HG03520 (cell line): ENCODE measurements around the gene TMTC2.

ENCODE experiments used
- ATAC-seq: cut with Tn5 transposase; IDR thresholded peaks from one replicate; pipeline ENCODE4 v1.9.1; 2021; ENCODE audit warnings: mild to moderate bottlenecking, moderate library complexity; ENCODE audit not compliant: unreplicated experiment

Gene TMTC2

DNA sequence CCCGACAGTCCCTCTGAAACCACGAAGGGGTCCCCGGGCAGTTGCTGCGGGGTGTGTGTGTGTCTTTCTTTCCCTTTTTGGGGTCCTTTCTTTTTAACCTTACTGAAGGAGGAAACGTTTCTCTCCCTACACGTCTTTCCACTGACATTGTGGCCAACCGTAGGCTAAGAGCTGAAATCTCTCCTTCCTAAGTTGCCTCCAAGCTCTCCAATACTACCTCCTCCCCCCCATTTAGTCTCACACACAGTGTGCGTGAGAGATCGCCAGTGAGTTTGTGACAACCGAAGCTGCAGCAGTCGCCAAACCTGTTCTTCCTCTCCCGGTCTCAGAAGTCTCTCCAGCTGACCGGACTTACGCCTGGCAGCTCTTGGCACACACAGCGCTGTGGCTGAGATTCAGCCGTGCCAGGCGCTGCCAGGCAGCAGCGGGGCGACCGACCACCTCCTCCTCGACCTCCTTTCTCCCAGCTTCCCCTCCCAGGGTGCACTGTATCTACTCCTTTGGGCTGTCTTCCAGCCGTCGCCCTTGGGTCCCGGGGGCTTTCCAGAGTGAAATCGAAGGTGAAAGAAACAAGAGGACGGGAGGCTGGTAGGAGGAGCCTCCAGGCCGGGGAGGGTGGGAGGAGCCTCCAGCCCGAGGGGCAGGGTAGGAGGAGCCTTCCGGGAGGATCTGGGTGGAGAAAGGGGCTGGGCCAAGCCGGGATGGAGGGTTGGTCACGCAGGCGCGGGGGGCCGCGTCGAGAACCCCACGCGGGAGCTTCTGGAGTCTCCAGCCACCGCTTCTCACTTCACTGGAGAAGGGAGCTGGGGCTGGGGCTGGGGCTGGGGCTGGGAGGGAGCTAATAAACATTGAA is at the start of gene TMTC2:
Gene TMTC2 (plus strand): TSS at position 739 of the 853 bp plus-strand sequence.
- ATAC-seq, result peak; percentile 83

DNA sequence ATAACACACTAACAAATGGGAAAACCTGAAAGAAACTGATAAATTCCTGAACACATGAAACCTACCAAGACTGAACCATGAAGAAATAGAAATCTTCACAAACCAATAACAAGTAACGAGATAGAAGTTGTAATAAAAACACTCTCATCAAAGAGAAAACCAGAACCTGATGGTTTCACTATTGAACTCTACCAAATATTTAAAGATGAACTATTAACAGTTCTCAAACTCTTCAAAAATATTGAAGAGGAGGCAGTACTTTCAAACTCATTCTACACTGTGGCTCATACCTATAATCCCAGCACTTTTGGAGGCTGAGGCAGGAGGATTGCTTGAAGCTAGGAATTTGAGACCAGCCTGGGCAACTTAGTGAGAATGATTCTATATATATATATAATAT is 48.4 kb upstream of the TMTC2 start:
- peak; percentile 55 for ATAC-seq

DNA sequence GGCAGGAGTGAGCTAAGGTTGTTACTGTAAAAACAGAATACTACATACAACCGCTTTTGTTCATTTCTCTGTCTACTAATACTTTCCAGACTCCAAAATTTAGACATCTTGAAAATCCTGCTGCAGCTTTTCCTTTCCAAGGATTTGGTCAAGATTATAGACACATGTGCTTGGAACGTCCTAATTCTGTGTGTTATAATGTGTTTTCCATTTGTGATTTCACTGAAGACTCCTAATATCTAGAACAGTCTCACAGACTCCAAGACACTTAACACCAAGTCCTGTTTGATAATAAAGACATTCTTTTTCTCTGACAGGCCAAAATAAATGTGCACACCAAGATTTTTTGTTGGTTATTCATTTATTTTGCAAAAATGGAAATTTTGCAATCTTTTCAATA is 41.8 kb upstream of the TMTC2 start:
- no peak for ATAC-seq

DNA sequence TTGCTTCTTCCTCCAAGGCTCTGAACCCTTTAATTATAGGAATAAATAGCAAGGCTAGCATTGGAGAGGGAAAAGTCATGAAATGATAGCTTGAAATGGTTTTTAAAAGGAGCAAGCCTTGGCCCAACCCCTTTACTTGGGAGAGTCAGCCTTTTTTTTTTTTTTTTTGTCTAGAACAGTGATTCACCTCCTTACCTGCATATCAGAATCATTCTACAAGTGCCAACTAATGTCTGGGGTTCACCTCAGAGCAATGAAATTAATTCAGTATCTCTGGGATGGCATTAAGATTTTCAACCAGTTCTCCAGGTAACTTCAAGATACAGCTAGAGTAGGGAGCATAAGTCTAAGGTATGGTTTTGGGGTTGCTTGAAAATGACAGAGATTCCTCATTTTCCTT is 41.3 kb upstream of the TMTC2 start:
- no peak for ATAC-seq

DNA sequence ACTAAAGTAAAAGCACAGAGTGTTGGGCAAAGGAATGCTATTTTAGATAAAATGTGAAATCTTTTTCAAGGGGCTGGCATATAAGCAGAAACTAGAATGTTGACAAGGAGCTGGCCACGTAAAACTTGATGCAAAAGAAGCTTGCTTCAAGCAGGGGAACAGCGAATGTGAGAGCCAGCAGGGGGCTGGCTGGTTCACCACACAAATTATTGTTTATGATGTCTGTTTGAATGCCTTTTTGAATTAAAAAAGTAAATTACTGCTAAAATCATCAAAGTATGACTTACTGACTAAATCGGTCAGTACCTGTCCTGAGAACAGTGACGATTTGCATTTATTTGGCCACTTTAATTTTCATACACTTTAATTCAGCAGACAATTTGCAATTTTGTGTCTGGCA is 38.9 kb upstream of the TMTC2 start:
- ATAC-seq, result no peak

DNA sequence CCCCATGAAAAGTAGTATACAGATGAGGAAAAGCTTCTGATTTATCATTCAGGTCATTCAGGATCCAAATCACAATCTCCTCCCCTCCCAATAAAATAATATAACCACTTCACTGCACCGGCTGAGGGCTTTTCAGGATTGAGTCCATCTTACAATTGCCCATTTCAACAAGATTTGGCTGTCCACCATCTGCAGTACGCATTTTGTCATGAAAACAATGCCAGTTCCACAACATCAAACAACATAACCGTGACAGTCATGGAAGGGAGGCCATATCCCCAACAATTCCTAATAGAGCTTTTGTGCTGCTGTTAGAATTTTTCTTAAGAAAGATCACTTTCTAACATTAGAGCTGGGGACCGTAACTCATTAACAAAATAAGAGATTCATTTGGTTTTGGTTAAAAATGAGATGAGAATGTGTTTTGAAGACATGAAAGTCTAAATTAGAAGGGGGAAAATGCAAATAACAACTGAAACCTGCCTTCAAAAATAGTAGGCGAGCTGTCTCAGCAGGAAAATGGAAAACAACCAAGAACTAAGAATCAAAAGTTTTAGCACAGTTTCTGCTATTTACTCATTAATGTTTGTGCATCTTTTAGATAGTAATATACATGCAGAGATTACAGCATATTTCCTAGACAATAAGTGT is 38.3 kb upstream of the TMTC2 start:
- ATAC-seq, result no peak

DNA sequence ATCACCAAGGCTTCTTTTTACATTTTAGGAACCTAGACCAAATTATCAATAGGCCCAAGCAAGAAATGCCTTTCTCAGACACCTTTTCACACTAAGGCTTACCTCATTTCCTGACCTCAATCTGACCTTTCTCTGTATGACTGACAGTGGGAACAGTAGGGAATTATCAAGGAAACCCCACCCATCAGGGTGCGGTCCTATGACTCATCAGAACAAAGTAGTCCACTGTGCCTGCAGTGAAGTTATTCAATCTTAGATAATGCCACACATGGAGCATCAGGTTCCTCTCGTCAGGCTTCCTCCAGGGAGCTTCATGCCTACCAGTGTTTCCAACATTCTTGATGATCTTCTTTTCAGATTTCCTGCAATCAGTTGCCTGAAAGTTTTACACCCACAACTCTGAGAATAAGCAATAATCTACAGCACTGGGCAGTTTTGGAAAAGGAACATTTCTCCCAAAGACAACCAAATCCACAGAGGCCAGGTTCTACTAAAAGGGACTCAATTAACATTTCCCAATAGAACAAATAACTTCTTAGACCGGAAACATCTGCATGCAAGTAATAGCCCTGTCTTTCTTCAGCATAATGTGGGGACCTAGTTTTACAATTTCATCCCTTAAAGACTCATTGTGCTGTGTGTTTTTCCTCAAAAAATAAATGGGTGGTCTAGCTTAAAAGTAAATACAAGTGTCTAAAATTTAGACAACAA is 35.9 kb upstream of the TMTC2 start:
- ATAC-seq, result peak; percentile 84

DNA sequence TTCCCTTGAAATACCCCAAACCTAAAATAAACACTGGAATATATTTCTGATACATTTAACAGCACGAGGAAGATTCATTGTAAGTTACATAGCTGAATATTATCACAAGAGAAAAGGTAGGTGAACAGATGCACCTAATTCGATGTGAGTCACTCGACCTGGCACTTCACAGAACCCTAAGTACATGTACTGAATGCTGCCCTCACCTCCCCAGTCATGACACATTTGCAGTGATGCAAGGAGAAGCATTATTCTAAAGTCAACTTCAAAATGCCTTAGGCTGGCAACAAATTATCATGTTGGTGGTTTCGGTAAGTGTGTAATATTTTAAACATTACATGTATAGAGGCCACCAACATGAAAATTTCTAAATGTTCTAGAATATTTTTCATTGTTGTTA is 35.2 kb upstream of the TMTC2 start:
- ATAC-seq, result no peak

DNA sequence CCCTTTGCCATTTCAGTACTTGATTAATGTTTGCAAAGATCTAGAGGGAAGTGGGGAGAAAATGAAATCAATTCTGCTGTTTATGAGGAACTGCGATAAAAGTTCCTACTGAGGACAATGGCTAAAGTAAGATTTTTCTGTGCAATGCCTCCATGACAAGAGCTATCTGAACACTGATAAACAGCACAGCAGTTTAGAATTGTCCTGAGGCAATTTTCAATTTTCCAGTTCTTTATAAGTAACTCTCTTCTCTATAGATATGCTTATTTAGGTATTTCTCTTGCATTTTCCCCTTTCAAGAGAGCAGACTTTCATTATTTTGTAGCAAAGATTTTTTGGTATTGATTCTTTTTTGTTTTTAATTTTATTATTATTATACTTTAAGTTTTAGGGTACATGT is 34.6 kb upstream of the TMTC2 start:
- no peak for ATAC-seq

DNA sequence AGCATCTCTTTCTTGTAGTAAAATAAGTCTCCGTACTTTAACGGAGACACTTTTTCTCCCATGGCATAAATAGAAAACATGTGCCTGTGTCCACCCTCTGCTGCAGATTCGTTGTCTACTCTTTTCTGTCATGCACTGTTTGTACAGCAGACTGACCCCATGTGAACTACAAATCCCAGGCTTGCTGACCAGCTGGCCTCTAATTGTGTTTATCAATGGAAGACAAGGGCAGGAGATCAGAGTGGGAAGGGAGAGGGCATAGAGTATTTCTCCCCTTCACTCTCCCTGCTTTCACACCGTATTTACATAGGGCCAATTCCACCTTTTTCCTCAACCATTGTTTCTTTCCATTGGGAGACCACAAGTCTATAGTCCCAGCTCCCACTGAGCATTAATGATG is 31.0 kb upstream of the TMTC2 start:
- no peak for ATAC-seq

DNA sequence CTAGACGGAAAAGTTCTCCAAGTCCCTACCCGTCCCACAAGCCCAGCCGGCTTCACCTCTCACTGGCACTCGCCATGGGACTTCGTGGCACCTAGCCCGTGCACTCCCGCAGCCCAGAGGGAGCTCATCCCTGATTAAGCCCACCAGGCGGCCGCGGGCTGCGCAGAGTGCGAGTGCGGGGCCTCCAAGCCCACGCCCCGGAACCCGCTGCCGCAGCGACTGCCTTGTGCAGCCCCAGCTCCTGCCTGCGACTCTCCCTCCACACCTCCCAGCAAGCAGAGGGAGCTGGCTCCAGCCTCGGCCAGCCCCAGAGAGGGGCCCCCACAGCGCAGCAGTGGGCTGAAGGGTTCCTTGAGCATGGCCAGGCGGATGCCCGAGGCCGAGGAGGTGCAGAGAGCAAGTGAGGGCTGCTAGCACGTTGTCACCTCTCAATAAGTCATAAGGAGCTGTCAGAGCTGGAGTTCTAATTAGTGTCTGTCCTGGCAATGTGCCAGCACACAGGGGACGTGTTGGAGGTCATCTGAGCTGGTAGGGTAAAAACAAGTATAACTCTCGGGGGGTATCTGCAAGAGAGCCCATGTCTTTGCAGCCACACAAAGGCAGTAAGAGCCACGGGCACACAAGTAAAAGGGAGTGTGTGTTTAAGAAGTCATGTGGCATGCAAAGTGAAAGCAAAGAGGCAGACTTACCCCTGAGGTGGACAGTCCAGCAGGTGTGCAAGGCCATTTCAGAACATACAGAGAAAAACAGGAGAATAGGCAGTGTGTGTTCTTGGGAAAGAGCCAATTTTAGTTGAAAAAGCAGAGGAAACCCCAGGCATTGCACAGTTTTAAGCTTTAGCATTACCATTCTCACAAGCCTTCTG is 27.1 kb upstream of the TMTC2 start:
- ATAC-seq, result no peak

DNA sequence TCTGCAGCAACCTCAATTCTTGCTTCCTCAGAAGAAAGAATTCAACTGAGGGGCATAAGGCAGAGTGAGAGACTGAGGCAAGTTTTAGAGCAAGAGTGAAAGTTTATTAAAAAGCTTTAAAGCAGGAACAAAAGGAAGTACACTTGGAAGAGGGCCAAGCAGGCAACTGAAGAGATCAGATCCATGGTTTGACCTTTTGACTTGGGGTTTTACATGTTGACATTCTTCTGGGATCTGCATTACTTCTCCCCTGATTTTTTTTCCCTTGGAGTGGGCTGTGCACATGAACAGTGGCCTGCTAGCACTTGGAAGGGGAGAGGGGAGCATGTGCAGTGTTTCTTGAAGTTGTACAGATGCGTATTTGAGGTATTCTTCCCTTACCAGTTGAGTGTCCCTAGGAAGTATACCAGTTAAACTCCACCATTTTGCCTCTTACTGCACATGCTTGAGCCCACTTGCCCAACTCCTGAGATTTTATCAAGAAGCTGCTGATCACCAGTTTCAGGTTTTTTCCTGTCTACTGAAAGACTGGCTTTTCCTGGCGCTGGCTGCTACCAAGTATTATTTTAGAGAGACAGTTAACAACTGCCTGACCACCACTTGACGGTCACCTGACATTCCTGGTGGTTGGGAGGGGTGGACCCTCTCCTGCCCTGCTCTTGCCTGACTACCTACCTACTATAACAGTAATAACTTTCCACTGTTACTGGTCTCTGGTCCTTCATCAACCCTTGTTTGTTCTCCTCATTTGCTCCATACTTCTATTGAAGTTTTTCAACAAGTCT is 26.0 kb upstream of the TMTC2 start:
- ATAC-seq, result no peak

DNA sequence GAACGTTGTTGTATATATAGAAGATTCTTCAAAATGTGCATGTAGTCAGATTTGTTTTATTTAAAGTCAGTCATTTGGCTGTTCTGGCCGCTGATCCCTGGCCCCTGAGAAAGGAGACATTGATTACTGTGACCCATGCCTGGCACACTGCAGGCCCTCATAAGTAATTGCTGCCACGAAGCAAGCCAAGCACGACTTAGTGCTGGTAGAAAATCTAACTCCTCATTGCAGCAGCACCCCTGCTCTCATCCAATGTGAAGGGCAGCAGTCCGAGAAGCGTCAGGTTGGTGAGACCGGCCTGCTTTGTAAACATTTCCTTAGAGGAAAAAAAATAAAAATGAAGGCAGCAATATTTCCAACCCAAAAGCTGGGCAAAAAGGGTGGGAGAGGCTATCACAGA is 22.8 kb upstream of the TMTC2 start:
- ATAC-seq, result no peak

DNA sequence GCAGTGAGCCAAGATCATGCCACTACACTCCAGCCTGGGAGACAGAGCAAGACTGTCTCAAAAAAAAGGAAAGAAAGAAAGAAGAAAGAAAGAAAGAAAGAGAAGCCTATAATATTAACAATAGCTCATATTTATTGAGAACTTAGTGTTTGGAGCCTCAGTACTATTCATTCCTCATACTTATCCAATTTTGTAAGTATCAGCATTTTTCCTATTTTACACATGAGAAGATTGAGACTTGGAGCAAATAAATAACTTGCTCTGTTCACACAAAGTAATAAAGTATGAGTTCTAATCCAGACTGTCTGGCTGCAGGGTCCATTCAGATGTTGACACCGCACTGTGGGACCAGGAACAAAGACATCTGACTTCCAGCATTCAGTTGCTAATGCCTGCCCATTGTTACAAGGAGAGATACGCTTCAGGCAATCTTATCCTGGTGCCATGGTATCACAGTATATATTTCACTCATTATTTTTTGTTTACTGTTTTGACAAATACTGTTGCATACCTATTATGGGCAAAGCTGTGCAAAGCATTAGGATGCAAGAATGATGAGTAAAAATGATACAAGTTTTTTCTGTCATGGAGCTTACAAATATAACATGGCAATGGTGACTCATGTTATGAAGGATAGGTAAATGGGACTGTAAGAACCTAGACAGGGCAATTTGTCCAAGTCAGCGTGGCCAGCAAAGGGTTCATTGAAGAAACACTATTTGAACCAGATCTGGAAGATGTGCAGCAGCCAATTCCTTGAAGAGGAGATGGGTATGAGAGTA is 21.4 kb upstream of the TMTC2 start:
- no peak for ATAC-seq

DNA sequence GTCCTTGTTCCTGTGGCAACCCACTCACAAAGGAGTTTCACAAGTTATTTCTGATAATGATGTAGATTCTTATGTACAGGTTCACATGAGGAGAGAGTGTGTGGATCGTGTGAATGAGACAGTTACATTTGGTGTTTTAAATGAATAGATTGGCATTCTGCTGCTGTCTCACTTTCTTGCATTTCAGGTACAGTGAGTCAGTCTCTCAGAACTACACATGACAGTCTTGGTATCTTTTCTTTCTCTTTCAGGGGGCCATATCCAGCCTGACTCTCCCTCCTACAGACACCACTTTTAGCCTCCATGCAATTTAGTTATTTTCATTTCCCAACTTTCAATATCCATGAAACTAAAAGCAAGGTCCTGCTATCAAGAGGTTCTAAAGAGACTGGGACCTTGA is 19.9 kb upstream of the TMTC2 start:
- ATAC-seq, result no peak

DNA sequence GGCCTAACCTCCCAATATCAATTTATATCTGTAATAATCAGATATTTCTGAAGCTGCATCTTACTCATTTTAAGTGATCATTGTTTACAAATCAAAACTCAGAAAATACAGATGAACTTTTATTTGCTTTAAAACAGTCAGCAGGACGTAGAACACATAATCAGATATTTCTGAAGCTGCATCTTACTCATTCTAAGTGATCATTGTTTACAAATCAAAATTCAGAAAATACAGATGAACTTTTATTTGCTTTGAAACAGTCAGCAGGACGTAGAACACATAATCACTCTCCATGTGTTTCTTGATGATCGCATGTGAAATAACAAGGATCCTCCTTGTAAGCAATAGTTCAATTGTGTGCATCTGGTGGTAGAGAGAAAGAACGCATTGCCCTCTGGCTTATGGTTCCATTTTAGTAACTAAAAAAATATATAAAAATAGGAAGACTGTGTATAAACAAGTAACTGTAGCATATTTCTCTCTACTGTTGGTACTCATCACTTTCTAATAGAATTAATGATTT is 15.0 kb upstream of the TMTC2 start:
- no peak for ATAC-seq

DNA sequence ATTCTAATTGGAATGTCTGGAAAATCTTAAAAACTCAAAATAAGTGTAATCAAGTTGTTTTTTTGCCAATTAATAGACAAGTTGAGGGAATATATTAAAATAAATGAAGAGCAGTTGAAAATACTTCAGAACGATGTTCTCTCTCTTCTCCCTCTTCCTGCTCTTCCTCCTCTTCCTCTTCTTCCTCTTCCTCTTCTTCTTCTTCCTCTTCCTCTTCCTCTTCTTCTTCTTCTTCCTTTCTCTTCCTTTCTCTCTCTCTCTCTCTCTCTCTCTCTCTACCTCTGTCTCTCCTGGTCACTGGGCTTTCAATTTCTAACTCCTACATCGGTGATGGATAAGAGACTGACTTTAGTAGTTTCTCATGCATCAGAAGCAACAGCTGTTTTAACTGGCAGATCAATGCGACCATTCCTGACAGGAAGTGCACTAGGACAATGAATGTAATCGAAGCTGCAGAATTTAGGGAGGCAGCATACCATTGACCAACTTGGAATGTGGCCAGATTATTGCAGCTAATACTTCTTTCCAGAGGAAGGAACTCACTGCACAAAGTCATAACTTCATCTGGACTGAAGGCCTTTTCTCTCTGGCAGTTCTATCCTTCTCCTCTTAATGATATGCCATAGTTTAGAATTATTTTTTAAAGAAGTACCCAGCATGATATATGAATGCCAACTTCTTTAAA is 13.8 kb upstream of the TMTC2 start:
- ATAC-seq, result no peak

DNA sequence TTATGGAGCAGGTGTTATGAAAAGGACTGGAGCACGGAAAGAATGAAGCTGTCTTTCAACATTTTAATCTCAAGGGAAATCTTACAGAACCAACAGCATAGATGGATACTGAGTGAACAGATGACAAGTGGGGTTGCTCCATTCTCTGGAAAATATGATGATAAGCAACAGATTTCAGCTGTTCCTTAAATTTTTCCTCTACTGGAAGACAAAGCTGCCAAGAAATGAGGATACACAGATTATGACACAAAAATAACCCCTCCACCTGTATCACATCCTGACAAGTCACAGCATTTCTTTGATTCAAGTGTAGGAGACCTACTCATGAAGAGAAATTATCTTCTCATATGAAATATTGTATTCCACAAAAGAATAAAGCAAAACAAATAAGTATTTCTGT is 13.0 kb upstream of the TMTC2 start:
- no peak for ATAC-seq

DNA sequence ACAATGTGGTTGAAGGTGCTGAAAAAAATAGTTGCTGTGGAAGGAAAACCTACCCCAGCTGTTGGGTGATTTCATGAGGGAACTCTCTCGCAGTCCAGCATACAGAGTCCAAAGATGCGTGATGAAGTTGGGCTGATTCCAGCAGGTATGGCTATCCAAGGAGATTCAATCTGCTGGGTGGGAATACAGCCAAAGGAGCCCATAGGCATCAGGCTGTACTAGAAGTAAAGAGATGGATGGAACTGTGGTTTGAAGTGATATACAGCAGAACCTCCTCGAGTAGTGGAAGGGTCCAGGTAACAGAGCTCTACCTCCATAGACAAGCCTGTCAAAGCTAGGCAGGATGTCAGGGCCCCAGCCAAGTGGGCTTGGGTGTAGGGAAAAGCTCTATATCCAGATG is 11.5 kb upstream of the TMTC2 start:
- ATAC-seq, result no peak
